Hepatocyte (in vitro differentiated cells): ENCODE data around the gene SUGCT.

Experiments used
- EZH2 ChIP-seq: fragments of 200-600 bp; sonication (generic); IDR thresholded peaks from 2 replicates; pipeline ENCODE4 v1.6.1; 2016; ENCODE audit warnings: antibody characterized with exemption, mild to moderate bottlenecking, borderline replicate concordance
- TF ChIP-seq, protein P1 (sequence below): fragments of 200-600 bp; sonication (generic); IDR thresholded peaks from 2 replicates; pipeline ENCODE4 v1.5.1; 2016; ENCODE audit warnings: antibody characterized with exemption, mild to moderate bottlenecking; ENCODE audit not compliant: poor library complexity

DNA sequence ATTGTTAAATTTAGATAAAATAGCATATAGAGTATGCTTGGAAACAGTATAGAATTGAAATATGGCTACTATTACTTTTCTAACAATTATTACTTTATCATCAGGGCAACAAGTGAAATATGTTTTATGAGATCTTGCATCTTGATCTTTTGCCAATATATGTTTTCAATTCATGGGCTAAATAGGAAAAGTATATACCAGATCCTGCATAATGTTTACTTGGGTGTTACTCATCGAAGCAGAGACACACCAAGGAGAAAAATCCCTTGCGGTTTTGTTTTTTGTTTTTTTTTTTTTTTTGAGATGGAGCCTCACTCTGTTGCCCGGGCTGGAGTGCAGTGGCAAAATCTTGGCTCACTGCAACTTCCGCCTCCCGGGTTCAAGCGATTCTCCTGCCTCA lies 541.4 kb downstream of the SUGCT start:
- TF ChIP-seq, protein P1, sequence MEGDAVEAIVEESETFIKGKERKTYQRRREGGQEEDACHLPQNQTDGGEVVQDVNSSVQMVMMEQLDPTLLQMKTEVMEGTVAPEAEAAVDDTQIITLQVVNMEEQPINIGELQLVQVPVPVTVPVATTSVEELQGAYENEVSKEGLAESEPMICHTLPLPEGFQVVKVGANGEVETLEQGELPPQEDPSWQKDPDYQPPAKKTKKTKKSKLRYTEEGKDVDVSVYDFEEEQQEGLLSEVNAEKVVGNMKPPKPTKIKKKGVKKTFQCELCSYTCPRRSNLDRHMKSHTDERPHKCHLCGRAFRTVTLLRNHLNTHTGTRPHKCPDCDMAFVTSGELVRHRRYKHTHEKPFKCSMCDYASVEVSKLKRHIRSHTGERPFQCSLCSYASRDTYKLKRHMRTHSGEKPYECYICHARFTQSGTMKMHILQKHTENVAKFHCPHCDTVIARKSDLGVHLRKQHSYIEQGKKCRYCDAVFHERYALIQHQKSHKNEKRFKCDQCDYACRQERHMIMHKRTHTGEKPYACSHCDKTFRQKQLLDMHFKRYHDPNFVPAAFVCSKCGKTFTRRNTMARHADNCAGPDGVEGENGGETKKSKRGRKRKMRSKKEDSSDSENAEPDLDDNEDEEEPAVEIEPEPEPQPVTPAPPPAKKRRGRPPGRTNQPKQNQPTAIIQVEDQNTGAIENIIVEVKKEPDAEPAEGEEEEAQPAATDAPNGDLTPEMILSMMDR: no peak
- TF ChIP-seq EZH2: no peak
